A549 (cell line): ENCODE measurements around the gene ATP10D. TPM values are rescaled to one million over a fixed set of nuclear protein-coding genes. Genes with fewer than 3 reads are reported as not detected.

Experiments
- ATAC-seq, 2 experiments: fragments of 200-7000 bp in 1 of 2; fragments of >200 bp in 1 of 2; cut with Nextera tagmentation in 1 of 2; cut with Tn5 transposase in 1 of 2; 3 replicates each; pipeline versions ENCODE4 v1.8.0 to v1.9.1; 2018 to 2020; ENCODE audit warnings: mild to moderate bottlenecking in 1 of 2, moderate library complexity in 1 of 2
- CTCF ChIA-PET: fragments of 300-600 bp; sonication (Branson Sonifier 250); formaldehyde crosslinking; extraction: SDS; loops from one replicate; lab custom pipeline; 2021; ENCODE audit warnings: antibody characterized with exemption, inconsistent platforms; lab: Yijun Ruan, JAX
- POLR2A ChIA-PET: fragments of 350-600 bp; formaldehyde crosslinking; extraction: SDS; loops from one replicate; lab custom pipeline; 2021; ENCODE audit warnings: antibody characterized with exemption, inconsistent platforms; lab: Yijun Ruan, JAX
- DNase-seq, 2 experiments: peaks; one replicate each; pipeline versions ENCODE4 v3.0.0 to v3.0.0-alpha.2; 2011 to 2016; ENCODE audit warnings: low read depth in 1 of 2, low spot score in 1 of 2
- FAIRE-seq: peaks from 2 replicates; lab custom pipeline; 2011; peaks lifted over from hg19 to GRCh38; lab: Jason Lieb, UNC
- H3K27ac ChIP-seq, 2 experiments: fragments of >200 bp; sonication (Bioruptor Twin); formaldehyde crosslinking; 3 replicates each; pipeline ENCODE4 v1.5.1; 2016 to 2017
- H3K4me1 ChIP-seq: fragments of >200 bp; sonication (Bioruptor Twin); formaldehyde crosslinking; 3 replicates; pipeline ENCODE4 v1.6.1; 2016
- H3K4me2 ChIP-seq: fragments of >200 bp; sonication (Bioruptor Twin); formaldehyde crosslinking; 3 replicates; pipeline ENCODE4 v1.6.1; 2016
- H3K4me3 ChIP-seq: fragments of >200 bp; sonication (Bioruptor Twin); formaldehyde crosslinking; 3 replicates; pipeline ENCODE4 v1.5.1; 2016
- H3K9me3 ChIP-seq: fragments of >200 bp; sonication (Bioruptor Twin); formaldehyde crosslinking; 3 replicates; pipeline ENCODE4 v1.6.1; 2016
- CBX2 ChIP-seq: fragments of 200-600 bp; sonication (generic); IDR thresholded peaks from 2 replicates; pipeline ENCODE4 v1.6.1; 2016; ENCODE audit warnings: low read depth, mild to moderate bottlenecking, borderline replicate concordance
- CBX8 ChIP-seq: fragments of 200-600 bp; sonication (generic); IDR thresholded peaks from 2 replicates; pipeline ENCODE4 v1.6.1; 2016
- CEBPB ChIP-seq, 2 experiments: fragments of >200 bp in 1 of 2; sonication (Bioruptor Twin) in 1 of 2; formaldehyde crosslinking in 1 of 2; IDR thresholded peaks; 2 replicates each; pipeline ENCODE4 v1.6.1; 2012 to 2016
- CHD4 ChIP-seq: fragments of 200-600 bp; sonication (generic); IDR thresholded peaks from 2 replicates; pipeline ENCODE4 v1.6.1; 2016; ENCODE audit warnings: antibody characterized with exemption, mild to moderate bottlenecking, borderline replicate concordance
- FOSB ChIP-seq: fragments of 250-450 bp; sonication (Bioruptor Pico); IDR thresholded peaks from 2 replicates; pipeline ENCODE4 v1.5.0; 2020; ENCODE audit warnings: mild to moderate bottlenecking, moderate library complexity
- FOSL2 ChIP-seq, 2 experiments: fragments of 450-650 bp in 1 of 2; fragments of >200 bp in 1 of 2; sonication (Bioruptor Twin) in 1 of 2; formaldehyde crosslinking; IDR thresholded peaks; 2 replicates each; pipeline versions ENCODE4 v1.5.0 to v1.6.1; 2016 to 2020; ENCODE audit warnings: mild to moderate bottlenecking in 1 of 2, moderate library complexity in 1 of 2
- GATA3 ChIP-seq: IDR thresholded peaks from 2 replicates; pipeline ENCODE4 v1.6.1; 2012; ENCODE audit warnings: borderline replicate concordance
- HDAC2 ChIP-seq: fragments of 200-600 bp; sonication (generic); IDR thresholded peaks from 2 replicates; pipeline ENCODE4 v1.6.1; 2016
- HOXB13 ChIP-seq: fragments of 250-450 bp; sonication (Bioruptor Pico); IDR thresholded peaks from 2 replicates; pipeline ENCODE4 v1.5.0; 2020; ENCODE audit warnings: low read depth, mild to moderate bottlenecking, moderate library complexity
- HOXB5 ChIP-seq: fragments of 250-450 bp; sonication (Bioruptor Pico); IDR thresholded peaks from 2 replicates; pipeline ENCODE4 v1.5.0; 2020; ENCODE audit warnings: mild to moderate bottlenecking, moderate library complexity
- JUN ChIP-seq, 2 experiments: fragments of >200 bp; sonication (Bioruptor Twin); formaldehyde crosslinking; IDR thresholded peaks; 2 replicates in 1 of 2; 3 replicates in 1 of 2; pipeline ENCODE4 v1.6.1; 2016 to 2017
- KDM1A ChIP-seq: fragments of 200-600 bp; sonication (generic); IDR thresholded peaks from 2 replicates; pipeline ENCODE4 v1.6.1; 2016; ENCODE audit warnings: low read depth, mild to moderate bottlenecking
- NFE2L2 ChIP-seq: fragments of 150-350 bp; conservative IDR thresholded peaks from 2 replicates; pipeline ENCODE4 v1.6.1; 2014; ENCODE audit warnings: low read length
- NPAS2 ChIP-seq: fragments of 250-450 bp; sonication (Bioruptor Pico); IDR thresholded peaks from 2 replicates; pipeline ENCODE4 v1.8.0; 2022; ENCODE audit warnings: mild to moderate bottlenecking, moderate library complexity, borderline replicate concordance
- PHF8 ChIP-seq: fragments of 200-600 bp; sonication (generic); IDR thresholded peaks from 2 replicates; pipeline ENCODE4 v1.6.1; 2016; ENCODE audit warnings: low read depth, mild to moderate bottlenecking, antibody characterized with exemption, moderate library complexity, borderline replicate concordance
- POLR2AphosphoS2 ChIP-seq: conservative IDR thresholded peaks from 2 replicates; pipeline ENCODE4 v1.6.1; 2012; ENCODE audit warnings: low read length, improper control_type of control experiment, inconsistent platforms
- RAD21 ChIP-seq, 2 experiments: fragments of >200 bp in 1 of 2; sonication (Bioruptor Twin) in 1 of 2; formaldehyde crosslinking in 1 of 2; IDR thresholded peaks in 1 of 2; conservative IDR thresholded peaks in 1 of 2; 2 replicates in 1 of 2; 3 replicates in 1 of 2; pipeline ENCODE4 v1.6.1; 2012 to 2018; ENCODE audit warnings: inconsistent platforms in 1 of 2
- RARB ChIP-seq: fragments of 250-450 bp; sonication (Bioruptor Pico); IDR thresholded peaks from 2 replicates; pipeline ENCODE4 v1.8.0; 2021; ENCODE audit warnings: mild to moderate bottlenecking, moderate library complexity
- RCOR1 ChIP-seq: fragments of 150-350 bp; IDR thresholded peaks from 2 replicates; pipeline ENCODE4 v1.6.1; 2014; ENCODE audit warnings: antibody characterized with exemption, low read length, low read depth
- RNF2 ChIP-seq: fragments of 200-600 bp; sonication (generic); IDR thresholded peaks from 2 replicates; pipeline ENCODE4 v1.6.1; 2016; ENCODE audit warnings: low read depth, mild to moderate bottlenecking, antibody characterized with exemption, moderate library complexity, borderline replicate concordance
- TP53 ChIP-seq: fragments of 250-450 bp; sonication (Bioruptor Pico); IDR thresholded peaks from 2 replicates; pipeline ENCODE4 v1.5.0; 2021; ENCODE audit warnings: mild to moderate bottlenecking, moderate library complexity
- ZNF302 ChIP-seq: fragments of 250-450 bp; sonication (Bioruptor Pico); IDR thresholded peaks from 2 replicates; pipeline ENCODE4 v1.9.0; 2021; ENCODE audit warnings: inconsistent platforms, mild to moderate bottlenecking, moderate library complexity
- WGBS: methylation state at CpG from one replicate; pipeline ENCODE4 v1.1.6; 2017; ENCODE audit errors: missing lambda C conversion rate; 5-methylcytosine and 5-hydroxymethylcytosine counted together
- polyA plus RNA-seq, 4 experiments: library from polyadenylated mRNA; depleted of rRNA in 3 of 4; stranded (reverse); fragments of >200 nt; fragmentation: RNase III in 1 of 4; extraction: RNeasy Plus Mini Kit Qiagen cat#74134 plus additional on column Dnase treatment in 1 of 4; gene quantifications; 2 replicates in 3 of 4; 3 replicates in 1 of 4; pipeline ENCODE4 v1.2.3, GENCODE V29; 2011 to 2017
- TF ChIP-seq, protein P1 (sequence below): fragments of 250-450 bp; sonication (Bioruptor Pico); IDR thresholded peaks from 2 replicates; pipeline ENCODE4 v1.5.0; 2021; ENCODE audit warnings: mild to moderate bottlenecking, moderate library complexity, borderline replicate concordance
- TF ChIP-seq, protein P2 (sequence below): fragments of >200 bp; sonication (Bioruptor Twin); formaldehyde crosslinking; IDR thresholded peaks from 3 replicates; pipeline ENCODE4 v1.6.1; 2016
- TF ChIP-seq, protein P3 (sequence below): IDR thresholded peaks from 2 replicates; pipeline ENCODE4 v1.6.1; 2012
- TF ChIP-seq, protein P4 (sequence below): fragments of >200 bp; sonication (Bioruptor Twin); formaldehyde crosslinking; IDR thresholded peaks from 2 replicates; pipeline ENCODE4 v1.6.1; 2016
- TF ChIP-seq, protein P5 (sequence below): fragments of 250-450 bp; sonication (Bioruptor Pico); IDR thresholded peaks from 2 replicates; pipeline ENCODE4 v1.5.0; 2020; ENCODE audit warnings: low read depth, mild to moderate bottlenecking, moderate library complexity

The ATP10D gene
- polyA plus RNA-seq, 2 of the 4 experiments (the other 2 are of a cell fraction) = 2.7 to 6.8 TPM

DNA sequence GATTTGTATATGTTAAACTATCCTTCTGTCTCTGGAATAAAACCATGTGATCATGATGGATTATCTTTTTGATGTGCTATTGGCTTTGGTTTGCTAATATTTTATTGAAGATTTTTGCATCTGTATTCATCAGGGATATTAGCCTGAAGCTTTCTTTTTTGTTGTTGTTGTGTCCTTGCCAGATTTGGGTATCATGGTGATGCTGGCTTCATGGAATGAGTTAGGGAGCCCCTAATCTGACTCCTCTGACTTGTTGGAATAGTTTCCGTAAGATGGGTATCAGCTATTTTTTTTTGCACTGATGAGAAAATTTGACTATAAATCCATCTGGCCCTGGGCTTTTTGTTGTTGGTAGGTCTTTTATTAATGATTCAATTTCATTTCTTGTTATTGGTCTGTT lies 45.7 kb downstream of the ATP10D start:
- ChIA-PET POLR2A (no interaction called here), CTCF (no interaction called here)
- Histone ChIP-seq H3K4me3 (no peak overlapping the region), H3K4me2 (peak overlapping the region; percentile 47; the same call in 2 of the 3 replicates), H3K9me3 (0 out of 3 replicates have a peak, but pooled peaks cover 4% of the 10 kb centered on the region), H3K27ac (peak overlapping the region; percentile 33 to 69; a peak in 2 of 6 replicates), H3K4me1 (peaks cover 18% of the 10 kb centered on the region; the same call in 2 of the 3 replicates)
- DNase-seq = no peak
- WGBS = 100% methylated on average over 1 of the region's 1 CpG
- no peak for ATAC-seq
- TF ChIP-seq HOXB5 (CRISPR knock-in tag) (no peak), RCOR1 (no peak), NPAS2 (CRISPR knock-in tag) (no peak), CEBPB (IDR thresholded peaks at IDR 0.05) (no peak), CBX8 (no peak), CBX2 (no peak), TP53 (CRISPR knock-in tag) (no peak), HOXB13 (CRISPR knock-in tag) (no peak), POLR2AphosphoS2 (no peak), HDAC2 (no peak), JUN (IDR thresholded peaks at IDR 0.05) (no peak), NFE2L2 (no peak), PHF8 (no peak), GATA3 (no peak), RNF2 (no peak), FOSB (no peak), ZNF302 (CRISPR knock-in tag) (no peak)
- TF ChIP-seq, protein P1, sequence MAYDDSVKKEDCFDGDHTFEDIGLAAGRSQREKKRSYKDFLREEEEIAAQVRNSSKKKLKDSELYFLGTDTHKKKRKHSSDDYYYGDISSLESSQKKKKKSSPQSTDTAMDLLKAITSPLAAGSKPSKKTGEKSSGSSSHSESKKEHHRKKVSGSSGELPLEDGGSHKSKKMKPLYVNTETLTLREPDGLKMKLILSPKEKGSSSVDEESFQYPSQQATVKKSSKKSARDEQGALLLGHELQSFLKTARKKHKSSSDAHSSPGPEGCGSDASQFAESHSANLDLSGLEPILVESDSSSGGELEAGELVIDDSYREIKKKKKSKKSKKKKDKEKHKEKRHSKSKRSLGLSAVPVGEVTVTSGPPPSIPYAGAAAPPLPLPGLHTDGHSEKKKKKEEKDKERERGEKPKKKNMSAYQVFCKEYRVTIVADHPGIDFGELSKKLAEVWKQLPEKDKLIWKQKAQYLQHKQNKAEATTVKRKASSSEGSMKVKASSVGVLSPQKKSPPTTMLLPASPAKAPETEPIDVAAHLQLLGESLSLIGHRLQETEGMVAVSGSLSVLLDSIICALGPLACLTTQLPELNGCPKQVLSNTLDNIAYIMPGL (CRISPR knock-in tag) = no peak
- TF ChIP-seq, protein P2, sequence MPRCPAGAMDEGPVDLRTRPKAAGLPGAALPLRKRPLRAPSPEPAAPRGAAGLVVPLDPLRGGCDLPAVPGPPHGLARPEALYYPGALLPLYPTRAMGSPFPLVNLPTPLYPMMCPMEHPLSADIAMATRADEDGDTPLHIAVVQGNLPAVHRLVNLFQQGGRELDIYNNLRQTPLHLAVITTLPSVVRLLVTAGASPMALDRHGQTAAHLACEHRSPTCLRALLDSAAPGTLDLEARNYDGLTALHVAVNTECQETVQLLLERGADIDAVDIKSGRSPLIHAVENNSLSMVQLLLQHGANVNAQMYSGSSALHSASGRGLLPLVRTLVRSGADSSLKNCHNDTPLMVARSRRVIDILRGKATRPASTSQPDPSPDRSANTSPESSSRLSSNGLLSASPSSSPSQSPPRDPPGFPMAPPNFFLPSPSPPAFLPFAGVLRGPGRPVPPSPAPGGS = no peak
- TF ChIP-seq, protein P3, sequence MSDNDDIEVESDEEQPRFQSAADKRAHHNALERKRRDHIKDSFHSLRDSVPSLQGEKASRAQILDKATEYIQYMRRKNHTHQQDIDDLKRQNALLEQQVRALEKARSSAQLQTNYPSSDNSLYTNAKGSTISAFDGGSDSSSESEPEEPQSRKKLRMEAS = no peak
- no peak for FAIRE-seq

DNA sequence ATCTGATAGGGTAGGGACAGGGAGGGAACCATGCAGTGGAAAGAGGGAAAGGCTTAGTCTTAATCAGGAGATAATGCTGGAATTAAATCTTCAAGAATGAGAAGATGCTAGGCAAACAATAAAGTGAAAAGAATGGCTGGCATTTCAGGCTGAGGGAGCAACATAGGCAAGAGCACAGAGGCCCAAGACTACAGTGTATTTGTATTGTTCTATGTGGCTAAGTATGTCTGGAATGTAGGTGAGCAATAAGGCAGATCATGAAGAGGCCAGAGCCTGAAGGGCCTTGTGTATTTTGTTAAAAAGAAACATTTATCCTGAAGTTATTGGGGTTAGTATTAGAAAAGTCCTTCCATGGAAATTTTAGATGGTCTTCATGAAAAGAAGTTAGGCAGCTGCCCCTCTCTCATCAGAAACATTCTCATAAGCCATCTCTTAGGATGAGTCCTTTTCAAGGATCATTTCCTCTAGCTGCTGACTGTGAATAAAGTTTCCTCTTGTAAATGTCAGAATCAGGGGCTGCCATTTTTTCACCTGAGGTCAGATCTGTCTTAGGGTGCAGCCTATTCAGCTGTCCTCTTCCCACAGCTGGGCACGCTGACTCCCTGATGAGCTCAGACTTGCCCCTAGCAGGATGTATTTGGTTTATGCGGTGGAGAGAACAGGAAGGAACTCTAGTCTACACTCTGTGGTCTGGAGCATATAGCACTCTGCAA lies 46.3 kb downstream of the ATP10D start:
- 0 out of 3 replicates have a peak, but pooled peaks cover 4% of the 10 kb centered on the region for H3K9me3 ChIP-seq
- no peak for FAIRE-seq
- no peak for TF ChIP-seq RARB (CRISPR knock-in tag)
- TF ChIP-seq, all 56 proteins: peak for 0
- Histone ChIP-seq H3K27ac (peak overlapping the region; percentile 33 to 69; a peak in 3 of 6 replicates), H3K4me2 (peak overlapping the region; percentile 47), H3K4me3 (no peak overlapping the region), H3K4me1 (peaks cover 13% of the 10 kb centered on the region; the same call in 2 of the 3 replicates)
- 86% methylated on average over 2 of the region's 2 CpGs for WGBS
- CTCF ChIA-PET = no interaction called here
- peak in 1 of 2 experiments; percentile 24 for DNase-seq
- peak; percentile 88; a peak in 5 of 6 replicates for ATAC-seq
- POLR2A ChIA-PET = no interaction called here

DNA sequence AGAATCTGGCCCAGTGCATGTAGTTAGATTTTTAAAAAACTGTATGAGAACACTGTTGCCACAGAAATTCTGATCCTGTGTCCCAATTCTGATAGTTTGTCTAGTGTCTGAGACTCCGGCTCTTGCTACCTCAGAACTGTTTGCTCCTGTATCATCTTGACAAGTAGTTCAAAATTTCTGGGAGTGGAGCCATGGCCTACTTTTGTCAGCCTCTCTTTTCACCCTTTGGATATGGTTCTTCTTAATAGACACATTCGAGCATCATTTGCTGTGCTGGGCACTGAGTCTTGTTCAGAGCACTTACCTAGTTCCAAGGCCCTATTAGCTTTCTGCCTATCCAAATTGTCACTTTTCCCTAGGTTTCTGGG lies 46.9 kb downstream of the ATP10D start:
- no peak for ATAC-seq
- Histone ChIP-seq H3K4me2 (peak overlapping the region; percentile 47; the same call in 2 of the 3 replicates), H3K9me3 (0 out of 3 replicates have a peak, but pooled peaks cover 4% of the 10 kb centered on the region), H3K4me1 (peaks cover 12% of the 10 kb centered on the region; the same call in 2 of the 3 replicates), H3K4me3 (no peak overlapping the region), H3K27ac (peak overlapping the region; percentile 27 to 69; a peak in 3 of 6 replicates)
- DNase-seq = no peak
- POLR2A ChIA-PET = no interaction called here
- 83% methylated on average over 2 of the region's 2 CpGs for WGBS
- no peak for FAIRE-seq
- CTCF ChIA-PET = no interaction called here
- no peak for TF ChIP-seq HOXB13 (CRISPR knock-in tag)
- no peak for TF ChIP-seq TP53 (CRISPR knock-in tag)
- TF ChIP-seq CHD4 = no peak
- TF ChIP-seq RARB (CRISPR knock-in tag) = no peak
- TF ChIP-seq FOSL2 (IDR thresholded peaks at IDR 0.05) = no peak
- TF ChIP-seq FOSL2 (CRISPR knock-in tag; IDR thresholded peaks at IDR 0.05) = no peak
- TF ChIP-seq FOSB = no peak
- TF ChIP-seq, protein P4, sequence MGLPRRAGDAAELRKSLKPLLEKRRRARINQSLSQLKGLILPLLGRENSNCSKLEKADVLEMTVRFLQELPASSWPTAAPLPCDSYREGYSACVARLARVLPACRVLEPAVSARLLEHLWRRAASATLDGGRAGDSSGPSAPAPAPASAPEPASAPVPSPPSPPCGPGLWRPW = no peak
- no peak for TF ChIP-seq KDM1A
- no peak for TF ChIP-seq RAD21 (conservative IDR thresholded peaks at IDR 0.05 in 1 of 2, IDR thresholded peaks at IDR 0.05 in 1 of 2)
- TF ChIP-seq GATA3 = no peak
- TF ChIP-seq ZNF302 (CRISPR knock-in tag) = no peak
- TF ChIP-seq, protein P5, sequence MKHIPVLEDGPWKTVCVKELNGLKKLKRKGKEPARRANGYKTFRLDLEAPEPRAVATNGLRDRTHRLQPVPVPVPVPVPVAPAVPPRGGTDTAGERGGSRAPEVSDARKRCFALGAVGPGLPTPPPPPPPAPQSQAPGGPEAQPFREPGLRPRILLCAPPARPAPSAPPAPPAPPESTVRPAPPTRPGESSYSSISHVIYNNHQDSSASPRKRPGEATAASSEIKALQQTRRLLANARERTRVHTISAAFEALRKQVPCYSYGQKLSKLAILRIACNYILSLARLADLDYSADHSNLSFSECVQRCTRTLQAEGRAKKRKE (CRISPR knock-in tag) = no peak
